Measurements from ENCODE around the gene PRRG3. TPM values are rescaled to one million over a fixed set of nuclear protein-coding genes. Genes with fewer than 3 reads are reported as not detected.

The PRRG3 gene
- total RNA-seq, 1 donor = 0.45 TPM

GRCh38 chrX:151699746-151700145, 4.5 kb downstream of the PRRG3 start:
- no peak overlapping the region for H3K4me3 ChIP-seq (ENCODE audit: low read depth, low read length)
- no peak for TF ChIP-seq CTCF (IDR thresholded peaks at IDR 0.05; ENCODE audit: insufficient read depth, low read length)
- no peak for DNase-seq (ENCODE audit: low read depth)

GRCh38 chrX:151700581-151700980, 5.3 kb downstream of the PRRG3 start:
- H3K4me3 ChIP-seq (ENCODE audit: low read depth, low read length) = no peak overlapping the region
- no peak for TF ChIP-seq CTCF (IDR thresholded peaks at IDR 0.05; ENCODE audit: insufficient read depth, low read length)
- DNase-seq (ENCODE audit: low read depth) = no peak

- H3K4me3 ChIP-seq (ENCODE audit: low read depth, low read length) = no peak overlapping the region
- DNase-seq (ENCODE audit: low read depth) = no peak
- no peak for TF ChIP-seq CTCF (IDR thresholded peaks at IDR 0.05; ENCODE audit: insufficient read depth, low read length)
Measured at GRCh38 chrX:151701071-151701470, 5.8 kb downstream of the PRRG3 start.

DNA sequence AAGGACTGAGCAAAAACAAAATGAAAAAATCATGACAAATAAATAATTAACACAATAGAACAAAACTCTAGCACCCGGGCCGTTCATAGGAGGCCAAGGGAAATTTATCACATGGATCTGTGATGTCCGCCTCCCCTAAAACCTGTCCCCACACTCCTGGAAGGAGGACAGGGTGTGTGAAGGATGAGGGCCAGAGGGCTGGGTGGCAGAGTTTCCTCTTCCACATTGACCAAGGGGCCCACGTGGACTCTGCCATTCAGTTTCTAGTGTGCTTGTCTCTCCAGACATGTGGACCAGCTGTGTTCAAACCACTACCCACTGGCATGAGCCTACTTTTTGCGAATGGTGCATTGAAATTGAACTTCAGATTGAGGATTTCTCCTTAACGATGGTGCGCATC, 6.3 kb downstream of the PRRG3 start:
- H3K4me3 ChIP-seq (ENCODE audit: low read depth, low read length) = no peak overlapping the region
- TF ChIP-seq CTCF (IDR thresholded peaks at IDR 0.05; ENCODE audit: insufficient read depth, low read length) = no peak
- DNase-seq (ENCODE audit: low read depth) = no peak

DNA sequence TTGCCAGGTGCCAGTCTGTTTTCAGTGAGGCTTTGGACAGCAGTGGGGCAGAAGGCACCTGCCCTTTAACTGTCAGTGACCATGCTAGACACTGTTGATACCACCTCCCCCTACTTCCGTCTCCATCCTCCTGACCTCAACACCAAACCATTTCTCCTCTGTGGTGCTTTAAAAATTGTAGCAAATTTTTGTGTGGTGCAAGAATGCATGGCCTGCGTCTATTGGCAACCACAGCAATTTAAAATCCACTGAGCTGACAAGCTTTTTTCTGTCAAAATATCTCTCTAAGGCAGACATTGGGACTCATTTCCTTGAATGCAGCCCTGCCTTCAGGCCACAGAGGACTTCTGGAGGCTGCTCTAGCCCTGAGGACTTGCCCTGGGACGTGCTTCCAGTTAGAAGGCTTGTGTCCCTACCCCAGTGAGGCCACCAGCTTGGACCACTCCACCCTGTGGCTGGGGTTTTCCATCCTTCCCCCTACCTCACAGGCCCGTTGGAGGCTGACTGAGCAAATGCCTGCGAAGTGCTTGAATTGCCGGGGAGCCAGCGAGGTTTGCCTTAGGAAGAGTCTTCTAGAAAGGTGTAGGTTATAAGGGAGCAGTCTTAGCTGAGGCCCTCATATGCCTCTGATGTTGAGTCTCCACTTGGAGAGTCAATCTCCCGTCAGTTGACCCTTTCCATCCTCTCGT, 6.9 kb downstream of the PRRG3 start:
- peak; percentile 4 for DNase-seq (ENCODE audit: low read depth)
- H3K4me3 ChIP-seq (ENCODE audit: low read depth, low read length) = no peak overlapping the region
- no peak for TF ChIP-seq CTCF (IDR thresholded peaks at IDR 0.05; ENCODE audit: insufficient read depth, low read length)

GRCh38 chrX:151702741-151703340, 7.6 kb downstream of the PRRG3 start:
- no peak for DNase-seq (ENCODE audit: low read depth)
- no peak overlapping the region for H3K4me3 ChIP-seq (ENCODE audit: low read depth, low read length)
- TF ChIP-seq CTCF (IDR thresholded peaks at IDR 0.05; ENCODE audit: insufficient read depth, low read length) = no peak

Measured in fibroblast of the aortic adventitia (primary cell).